GM19043 (cell line): ENCODE results near the gene ANK2.

Experiments used
- ATAC-seq: cut with Tn5 transposase; IDR thresholded peaks from one replicate; pipeline ENCODE4 v1.9.1; 2021; ENCODE audit warnings: low read depth; ENCODE audit not compliant: unreplicated experiment

Gene ANK2

DNA sequence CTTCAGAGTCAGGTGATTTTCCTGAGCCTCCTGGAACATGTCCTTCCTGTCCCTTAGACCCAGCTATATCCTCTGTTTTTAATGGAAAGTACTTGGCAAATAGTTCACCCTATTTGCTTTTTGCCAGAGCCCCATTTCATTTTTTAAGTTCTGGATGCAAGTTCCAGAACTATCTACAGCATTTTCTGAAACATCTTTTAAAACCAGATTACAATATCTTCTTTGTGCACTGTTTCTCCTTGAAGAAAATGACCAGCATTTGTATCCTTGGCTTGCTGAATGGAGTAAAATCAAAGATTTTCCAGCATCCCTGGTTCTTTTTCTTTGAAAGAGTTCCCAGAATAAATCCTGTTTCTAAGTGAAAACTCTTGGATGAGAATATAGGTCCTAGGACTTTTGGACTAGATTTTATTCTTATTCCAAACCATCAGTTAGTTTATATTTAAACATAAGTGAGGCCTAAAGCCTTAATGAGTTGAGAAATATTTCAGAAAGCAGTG is 224.3 kb downstream of the ANK2 start:
- ATAC-seq = no peak

DNA sequence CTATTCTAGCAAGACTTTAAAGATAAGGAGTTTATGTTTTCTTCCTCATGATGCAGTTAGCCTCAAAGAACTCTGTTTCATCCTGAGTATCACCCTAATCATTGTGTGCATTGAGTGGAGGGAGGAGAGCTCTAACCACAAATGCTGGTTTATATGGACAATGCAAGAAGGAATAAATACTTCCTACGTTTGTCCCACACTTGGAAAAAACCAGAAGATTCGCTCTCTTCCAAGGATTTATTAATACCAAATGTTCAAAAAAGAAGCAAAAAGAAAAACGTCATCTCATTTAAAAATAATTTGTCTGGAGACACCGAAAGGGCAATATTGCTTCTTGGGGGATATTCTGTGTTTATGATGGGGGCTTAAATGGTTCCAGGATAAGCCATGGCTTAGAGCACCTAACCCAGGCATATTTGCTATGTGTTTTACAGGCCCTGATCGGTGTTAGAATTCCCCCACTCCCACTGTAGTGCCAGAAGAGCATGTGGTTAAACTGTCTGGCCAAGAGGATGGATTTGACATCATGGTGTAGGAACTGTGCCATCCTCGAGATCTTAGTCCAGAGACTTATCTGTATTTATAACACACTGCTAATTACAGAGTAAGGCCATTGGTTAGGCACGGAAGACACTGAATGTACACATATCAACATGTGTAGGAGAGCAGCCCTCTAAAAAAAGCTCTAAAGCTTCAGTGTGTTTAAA is 227.2 kb downstream of the ANK2 start:
- ATAC-seq = no peak

DNA sequence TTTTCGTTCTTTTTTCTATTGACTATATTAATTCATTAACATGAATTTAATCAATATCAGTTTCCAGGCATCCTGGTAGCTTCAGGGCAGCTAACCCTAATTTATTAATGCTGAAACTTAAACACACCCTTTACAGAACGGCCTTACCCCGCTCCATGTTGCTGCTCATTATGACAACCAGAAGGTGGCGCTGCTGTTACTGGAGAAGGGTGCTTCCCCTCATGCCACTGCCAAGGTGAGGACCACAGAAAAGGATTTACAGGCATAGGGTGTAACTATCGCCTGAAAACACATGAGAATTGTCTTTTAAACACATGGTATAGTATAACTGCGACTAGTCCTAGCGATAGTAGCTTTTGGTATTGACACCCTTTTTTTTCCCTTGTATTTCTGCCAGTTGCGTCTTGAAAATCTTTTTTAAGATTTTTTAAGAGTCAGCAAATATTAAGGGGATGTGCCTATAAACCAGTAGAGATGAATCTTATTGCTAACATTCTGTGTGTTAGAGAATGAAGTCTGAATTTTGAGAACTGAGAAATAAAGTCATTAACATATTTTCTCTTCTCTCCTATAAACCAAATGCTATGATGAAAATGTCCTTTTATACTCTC is 229.0 kb downstream of the ANK2 start:
- ATAC-seq = peak; percentile 99

DNA sequence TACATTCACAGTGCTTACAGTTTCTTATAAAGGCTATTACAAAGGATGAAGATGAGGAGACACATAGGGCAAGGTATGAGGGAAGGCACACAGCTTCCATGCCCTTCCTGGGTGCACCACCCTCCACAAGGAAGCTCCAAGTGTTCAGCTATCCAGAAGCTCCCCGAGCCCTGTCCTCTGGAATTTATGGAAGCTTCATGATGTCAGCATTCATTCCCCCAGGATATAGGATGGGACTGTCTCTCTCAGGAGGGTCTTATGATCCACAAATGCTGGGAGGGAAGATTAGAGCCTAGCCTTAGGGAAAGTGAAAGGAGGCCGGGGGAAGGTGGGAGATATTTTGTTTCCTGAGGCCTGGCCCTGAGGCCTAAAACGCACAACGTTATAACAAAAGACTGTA is 236.0 kb downstream of the ANK2 start:
- ATAC-seq = no peak

DNA sequence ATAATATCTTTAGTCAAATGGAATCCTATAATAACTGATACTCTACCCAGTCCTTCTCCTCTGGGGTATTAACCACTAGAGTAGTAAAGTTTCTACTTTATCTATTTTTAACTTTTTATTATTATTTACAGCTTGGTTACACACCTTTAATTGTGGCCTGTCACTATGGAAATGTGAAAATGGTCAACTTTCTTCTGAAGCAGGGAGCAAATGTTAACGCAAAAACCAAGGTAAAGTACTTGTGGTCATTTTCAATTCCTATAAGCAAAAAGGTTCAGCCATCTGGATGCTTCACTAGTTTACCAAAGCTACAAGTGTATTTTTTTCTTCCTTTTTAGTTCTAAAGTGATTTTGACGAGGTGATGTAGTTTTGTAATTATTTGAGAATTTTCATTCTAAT is 238.8 kb downstream of the ANK2 start:
- ATAC-seq = no peak

DNA sequence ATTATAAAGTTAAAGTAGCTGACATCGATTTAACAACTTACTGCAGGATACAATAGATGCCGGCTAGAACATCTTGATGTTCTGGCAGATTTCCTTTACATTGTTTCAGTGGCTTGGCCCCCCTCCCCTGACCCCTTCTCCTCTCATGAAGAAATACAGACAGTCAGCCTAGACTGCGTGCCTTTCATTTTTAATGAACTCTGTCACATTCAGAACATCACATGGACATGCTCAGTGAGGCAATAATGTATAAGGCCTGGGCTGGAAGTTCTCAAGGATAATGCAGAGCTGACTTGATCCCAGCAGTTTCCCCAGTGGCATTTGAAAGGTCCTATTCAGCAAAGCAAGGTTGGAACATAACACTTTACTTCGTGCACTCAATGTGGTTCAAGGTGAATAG is 239.2 kb downstream of the ANK2 start:
- no peak for ATAC-seq

DNA sequence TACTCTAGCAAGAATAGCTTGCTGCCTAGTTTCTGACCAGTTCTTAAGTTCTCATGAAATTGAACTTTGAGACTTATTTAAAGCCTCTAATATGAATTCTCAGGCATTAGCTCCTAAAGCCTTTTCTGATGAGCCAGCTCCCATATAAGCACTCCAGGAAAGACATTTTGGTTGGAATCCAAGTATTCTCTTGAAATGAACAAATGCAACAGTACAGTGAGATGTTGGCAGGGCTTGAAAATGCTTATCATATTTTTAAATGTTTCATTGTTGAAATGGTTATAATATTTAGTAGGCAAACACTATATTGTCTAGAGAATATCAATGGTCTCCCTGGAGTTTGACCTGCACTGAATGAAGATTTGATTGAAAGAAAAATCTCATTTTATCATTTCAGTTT is 240.3 kb downstream of the ANK2 start:
- no peak for ATAC-seq

DNA sequence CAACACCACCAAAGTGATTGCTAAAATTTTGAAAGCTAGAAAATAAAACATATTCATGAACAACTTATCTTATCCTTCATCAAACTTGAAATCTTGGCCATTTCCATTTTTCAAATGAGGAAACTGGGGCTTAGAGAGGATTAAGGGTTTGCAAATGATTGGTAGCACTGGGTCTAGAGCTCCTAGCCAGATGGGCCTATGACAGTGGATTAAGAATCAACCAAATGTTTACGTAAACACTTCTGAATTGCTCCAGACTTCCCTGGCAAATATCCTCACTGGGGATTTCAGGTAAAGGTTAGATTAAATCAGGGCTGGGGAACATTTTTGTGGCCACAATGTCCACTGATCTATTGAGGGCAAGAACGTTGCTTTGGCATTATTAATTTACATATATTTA is 241.2 kb downstream of the ANK2 start:
- ATAC-seq = no peak

DNA sequence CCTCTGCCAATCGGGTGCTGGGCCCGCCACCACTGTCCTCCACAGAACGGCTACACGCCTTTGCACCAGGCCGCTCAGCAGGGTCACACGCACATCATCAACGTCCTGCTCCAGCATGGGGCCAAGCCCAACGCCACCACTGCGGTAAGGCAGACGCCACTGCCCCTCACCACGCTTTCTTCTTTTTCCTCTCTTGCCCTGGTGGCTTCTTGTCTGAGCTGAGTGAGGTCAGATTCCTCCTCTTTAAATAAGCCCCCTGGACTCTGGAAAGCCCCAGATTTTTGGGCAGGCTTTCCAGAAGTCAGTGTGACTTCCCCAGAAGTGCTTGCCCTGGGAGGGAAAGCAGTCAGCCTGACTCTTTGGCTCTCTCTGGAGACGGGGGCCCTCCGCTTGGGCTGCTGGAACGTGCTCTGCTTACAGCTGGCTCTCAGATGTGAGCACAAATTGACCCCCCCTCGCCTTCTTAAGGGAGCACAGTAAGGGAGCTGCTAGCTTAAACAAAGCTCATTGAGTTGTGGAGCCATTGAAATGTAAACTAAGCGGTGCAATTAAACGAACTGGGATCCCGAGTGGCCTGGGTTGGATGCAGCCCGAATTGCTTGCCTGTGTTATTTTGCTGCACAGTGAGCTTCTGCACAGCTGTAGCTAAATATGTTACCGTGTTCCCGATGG is 243.1 kb downstream of the ANK2 start:
- no peak for ATAC-seq

DNA sequence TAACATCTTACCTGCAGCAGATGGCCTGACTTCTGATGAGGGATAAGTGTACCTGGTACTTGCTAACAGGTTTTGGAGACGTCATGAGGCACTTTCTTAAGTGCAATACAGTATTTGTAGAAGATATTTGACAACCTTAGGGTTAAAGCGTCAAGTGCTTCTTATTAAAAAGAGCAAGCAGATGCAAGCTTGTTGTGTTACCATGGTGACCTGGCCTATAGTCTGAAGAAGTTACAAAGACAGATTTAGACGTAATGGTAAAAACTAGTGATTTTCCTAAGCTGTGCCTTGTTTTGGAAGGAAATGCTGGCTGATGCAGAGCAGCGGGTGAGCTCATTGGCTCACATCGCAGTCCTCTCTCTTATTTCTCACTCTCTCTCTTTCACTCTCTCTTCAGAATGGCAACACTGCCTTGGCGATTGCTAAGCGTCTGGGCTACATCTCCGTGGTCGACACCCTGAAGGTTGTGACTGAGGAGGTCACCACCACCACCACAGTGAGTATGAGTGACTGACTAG is 243.6 kb downstream of the ANK2 start:
- no peak for ATAC-seq

DNA sequence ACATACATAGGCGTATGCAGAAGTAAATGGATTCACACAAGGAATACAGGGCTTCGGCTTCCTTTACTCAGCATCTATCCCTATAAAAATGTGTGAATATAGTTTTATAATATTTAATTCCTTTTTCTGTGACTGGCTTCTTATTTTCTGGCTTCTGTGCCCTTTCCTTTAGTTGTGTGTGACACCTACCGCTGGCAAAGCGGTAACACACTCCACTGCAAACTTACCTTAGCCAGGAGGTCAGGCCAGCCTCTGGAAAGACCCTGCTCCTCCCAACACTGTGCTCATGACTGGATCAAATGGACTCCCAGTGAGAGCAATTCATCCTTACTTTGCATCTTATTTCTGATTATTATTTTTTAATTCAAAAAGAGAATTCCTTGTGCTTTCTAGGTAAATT is 244.2 kb downstream of the ANK2 start:
- no peak for ATAC-seq

DNA sequence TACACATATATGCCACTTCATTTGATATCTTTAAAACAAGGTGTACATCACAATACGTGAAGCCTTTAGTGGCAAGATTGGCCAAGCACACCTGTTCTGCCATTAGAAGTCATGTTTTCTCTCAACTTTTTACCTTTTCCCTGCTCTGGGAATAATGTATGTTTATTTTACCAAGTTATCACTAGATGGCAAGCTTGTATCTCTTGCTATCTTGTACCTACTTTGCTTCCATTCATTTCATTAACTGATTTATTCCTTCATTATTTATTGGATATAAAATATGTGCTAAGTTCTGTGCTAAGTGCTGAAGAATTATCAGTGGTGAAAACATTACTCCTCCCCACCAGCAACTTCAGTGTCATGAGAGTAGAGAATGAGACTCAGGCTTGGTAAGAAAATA is 245.5 kb downstream of the ANK2 start:
- no peak for ATAC-seq

DNA sequence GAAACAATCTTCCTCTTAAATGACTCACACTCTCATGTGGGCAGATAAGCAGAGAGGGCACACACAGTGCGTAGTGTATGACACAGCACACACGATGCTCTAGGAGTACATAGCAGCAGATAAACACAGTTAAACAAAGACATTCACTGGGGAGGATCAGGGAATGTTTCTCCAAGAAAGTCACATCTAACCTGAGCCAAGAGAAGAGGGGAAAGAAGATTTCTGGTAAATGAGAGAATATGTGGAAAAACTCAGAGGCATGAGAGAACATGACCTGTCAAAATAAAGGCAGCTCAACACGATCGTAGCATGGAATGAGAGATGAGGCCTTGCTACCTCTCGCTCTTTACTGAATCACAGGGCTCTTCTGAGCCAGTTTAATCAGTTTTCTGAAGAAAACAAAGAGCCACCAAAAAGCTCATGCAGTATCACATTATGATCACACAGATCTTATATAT is 251.0 kb downstream of the ANK2 start:
- no peak for ATAC-seq

DNA sequence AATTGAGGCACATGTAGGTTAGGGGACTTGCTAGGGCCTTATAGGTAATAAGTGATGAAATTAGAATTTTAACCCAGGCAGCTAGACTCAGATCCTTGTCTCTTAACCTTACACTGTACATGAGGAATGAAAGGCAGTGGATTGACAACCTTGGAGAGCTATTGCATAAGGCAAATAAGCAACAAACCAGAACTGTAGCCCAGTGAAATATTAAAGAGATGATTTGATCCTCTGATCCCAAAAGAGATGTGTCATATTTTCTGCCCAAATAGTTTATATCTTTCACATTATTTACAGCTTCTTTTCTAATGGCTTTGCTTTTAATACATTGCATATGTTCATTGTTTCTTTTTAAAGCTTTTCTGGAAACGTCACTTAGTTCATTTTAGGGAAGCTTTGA is 252.6 kb downstream of the ANK2 start:
- ATAC-seq = no peak

DNA sequence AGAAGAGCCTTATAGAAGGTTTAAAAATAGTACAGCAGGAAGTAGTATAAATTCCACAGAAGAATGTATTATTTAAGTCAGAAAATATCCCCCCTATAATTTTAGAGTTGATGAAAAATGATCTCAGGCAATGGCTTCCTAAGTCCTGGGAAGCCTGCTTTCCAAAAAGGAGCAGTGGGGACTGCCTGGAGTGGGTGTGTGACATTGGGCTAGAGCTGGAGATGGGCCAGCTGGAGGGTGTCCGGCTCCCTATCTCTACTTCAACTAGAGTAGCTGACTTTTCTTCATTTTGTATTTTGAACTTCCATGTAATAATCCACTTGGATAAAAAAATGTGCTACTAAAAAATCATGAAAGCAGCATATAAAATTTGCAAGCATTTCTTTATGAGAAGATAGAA is 253.9 kb downstream of the ANK2 start:
- no peak for ATAC-seq

DNA sequence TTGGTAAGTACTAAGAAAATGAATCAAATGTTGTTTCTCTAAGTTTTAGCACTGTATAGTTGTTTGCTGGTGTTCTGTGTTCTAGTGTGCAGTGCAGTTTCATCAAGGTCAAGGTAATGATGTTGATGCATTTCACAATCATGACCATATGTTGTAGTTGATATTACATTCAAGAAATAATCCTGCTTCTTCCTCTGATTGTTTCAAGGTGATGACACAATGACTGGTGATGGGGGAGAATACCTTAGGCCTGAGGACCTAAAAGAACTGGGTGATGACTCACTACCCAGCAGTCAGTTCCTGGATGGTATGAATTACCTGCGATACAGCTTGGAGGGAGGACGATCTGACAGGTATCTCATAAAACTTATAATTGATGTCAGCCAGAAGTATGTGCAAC is 261.6 kb downstream of the ANK2 start:
- no peak for ATAC-seq

DNA sequence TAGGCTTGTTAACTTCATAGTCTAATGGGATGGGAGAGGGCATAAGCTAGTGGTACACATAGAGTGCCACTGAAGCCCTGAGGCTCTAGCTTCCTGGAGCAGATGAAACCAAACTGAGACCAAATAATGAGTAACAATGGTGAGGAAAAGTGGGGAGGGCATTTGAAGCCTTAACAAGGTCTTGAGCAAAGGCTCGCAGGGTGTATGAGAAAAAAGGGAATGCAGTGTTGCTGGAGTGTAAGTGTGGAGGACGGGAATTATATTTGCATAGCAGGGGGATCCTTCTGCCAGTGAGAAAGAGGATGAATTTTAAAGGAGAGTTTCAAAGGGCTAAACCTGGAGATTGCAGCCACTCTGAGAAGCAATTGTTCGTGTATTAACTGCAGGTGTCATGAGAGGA is 263.1 kb downstream of the ANK2 start:
- ATAC-seq = no peak

DNA sequence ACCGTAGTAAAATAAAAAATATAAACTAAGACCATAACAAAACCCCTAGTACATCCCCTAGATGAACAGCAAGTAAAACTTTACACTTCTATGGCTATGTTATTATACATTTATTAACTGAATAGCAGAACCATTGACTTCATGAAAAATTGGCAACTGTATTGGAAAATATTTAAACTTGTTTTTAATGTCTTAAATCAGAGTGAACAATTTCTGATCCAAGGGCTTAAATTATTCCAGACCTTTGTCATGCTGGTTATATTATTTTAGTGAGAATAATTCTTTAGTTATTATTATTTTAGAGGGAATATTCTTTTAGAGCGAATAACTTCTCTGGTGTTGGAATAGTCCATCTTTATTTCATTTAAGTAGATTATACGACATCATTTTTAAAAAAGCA is 265.0 kb downstream of the ANK2 start:
- ATAC-seq = no peak

DNA sequence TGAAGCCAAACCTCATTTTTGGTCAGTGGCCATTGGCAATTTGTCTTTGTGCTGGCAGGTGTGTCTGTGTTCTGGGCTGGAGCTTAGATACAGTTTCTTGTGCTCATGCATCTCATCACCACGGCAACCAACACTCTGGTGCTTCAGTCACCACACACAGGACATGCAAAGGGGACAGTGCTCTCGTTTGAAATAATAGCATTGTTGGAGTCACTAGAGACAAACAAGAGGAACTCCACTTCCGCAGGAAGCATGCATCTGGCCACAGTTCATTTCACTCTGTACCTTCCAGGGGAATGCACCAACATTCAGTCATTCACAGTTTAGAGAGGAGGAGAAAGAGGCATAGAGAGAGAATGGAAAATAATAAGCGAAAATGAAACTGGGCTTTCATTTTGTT is 267.4 kb downstream of the ANK2 start:
- ATAC-seq = peak; percentile 97

DNA sequence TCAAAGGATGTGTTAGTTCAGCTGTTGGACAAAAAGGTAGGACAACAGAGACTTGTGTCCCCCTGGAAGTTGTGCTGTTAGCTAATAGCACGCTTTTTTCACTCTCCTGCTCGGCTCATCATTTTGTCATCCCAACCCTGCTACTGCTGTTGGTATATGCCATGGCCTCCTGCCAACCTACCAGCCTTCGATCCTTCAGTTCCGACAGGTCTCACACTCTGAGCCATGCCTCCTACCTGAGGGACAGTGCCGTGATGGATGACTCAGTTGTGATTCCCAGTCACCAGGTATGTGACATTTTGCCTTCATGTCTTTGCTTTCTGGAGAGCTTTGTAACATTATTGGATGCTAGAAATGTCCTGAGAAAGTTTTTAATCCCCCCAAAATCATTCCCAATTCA is 268.1 kb downstream of the ANK2 start:
- no peak for ATAC-seq

DNA sequence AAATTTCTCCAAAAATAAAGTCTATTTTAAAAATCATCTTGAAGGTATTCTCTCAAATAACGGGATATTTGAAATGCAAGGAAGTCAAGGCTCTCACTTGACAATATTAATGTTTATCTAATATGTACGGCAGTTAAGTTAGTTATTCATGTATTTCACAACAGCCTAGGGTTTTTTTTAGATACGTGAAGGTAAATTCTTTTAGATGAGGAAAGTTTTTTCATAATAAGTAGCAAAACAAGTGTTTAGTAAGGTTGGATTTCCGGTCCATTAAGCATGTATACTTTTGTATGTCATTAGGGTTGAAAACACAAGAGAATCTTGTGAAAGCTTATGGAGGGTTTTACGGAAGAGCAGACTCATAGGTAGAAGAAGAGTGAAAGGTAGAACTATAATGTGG is 273.3 kb downstream of the ANK2 start:
- no peak for ATAC-seq
